Measurements from ENCODE around the gene PIK3CB.

DNA sequence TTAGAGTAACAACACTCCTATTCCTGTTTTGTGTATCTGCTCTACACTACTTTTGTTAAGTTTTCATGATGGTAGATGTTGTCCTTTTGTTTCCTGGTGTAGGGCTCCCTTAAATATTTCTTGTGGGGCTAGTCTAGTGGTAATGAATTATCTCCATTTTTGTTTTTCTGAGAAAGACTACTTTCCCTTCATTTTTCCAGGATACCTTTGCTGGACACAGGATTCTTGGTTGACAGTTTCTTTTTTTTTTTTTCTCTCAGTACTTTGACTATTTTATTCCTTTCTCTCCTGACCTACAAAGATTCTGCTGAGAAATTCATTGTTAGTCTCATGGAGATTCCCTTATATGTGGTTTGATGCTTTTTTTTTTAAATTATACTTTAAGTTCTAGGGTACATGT is 188.2 kb downstream of the PIK3CB start:
- TF ChIP-seq, protein P1, sequence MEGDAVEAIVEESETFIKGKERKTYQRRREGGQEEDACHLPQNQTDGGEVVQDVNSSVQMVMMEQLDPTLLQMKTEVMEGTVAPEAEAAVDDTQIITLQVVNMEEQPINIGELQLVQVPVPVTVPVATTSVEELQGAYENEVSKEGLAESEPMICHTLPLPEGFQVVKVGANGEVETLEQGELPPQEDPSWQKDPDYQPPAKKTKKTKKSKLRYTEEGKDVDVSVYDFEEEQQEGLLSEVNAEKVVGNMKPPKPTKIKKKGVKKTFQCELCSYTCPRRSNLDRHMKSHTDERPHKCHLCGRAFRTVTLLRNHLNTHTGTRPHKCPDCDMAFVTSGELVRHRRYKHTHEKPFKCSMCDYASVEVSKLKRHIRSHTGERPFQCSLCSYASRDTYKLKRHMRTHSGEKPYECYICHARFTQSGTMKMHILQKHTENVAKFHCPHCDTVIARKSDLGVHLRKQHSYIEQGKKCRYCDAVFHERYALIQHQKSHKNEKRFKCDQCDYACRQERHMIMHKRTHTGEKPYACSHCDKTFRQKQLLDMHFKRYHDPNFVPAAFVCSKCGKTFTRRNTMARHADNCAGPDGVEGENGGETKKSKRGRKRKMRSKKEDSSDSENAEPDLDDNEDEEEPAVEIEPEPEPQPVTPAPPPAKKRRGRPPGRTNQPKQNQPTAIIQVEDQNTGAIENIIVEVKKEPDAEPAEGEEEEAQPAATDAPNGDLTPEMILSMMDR (conservative IDR thresholded peaks at IDR 0.05; ENCODE audit: low read depth, low read length): no peak
- no peak for TF ChIP-seq EZH2 (IDR thresholded peaks at IDR 0.05; ENCODE audit: borderline replicate concordance, low read depth, low read length, poor library complexity, severe bottlenecking)

Data from A673 (cell line).